Skeletal muscle satellite cell (primary cell): ENCODE results near the gene MMD.

ENCODE experiments used
- H3K27me3 ChIP-seq: 2 replicates; pipeline ENCODE4 v1.7.0; 2013; ENCODE audit warnings: low read length; ENCODE audit not compliant: control insufficient read depth, insufficient read depth
- H3K36me3 ChIP-seq: 2 replicates; pipeline ENCODE4 v1.7.0; 2013; ENCODE audit warnings: mild to moderate bottlenecking, control low read depth, low read length; ENCODE audit not compliant: insufficient read depth
- H3K4me1 ChIP-seq: 2 replicates; pipeline ENCODE4 v1.7.0; 2013; ENCODE audit warnings: low read length; ENCODE audit not compliant: control insufficient read depth, insufficient read depth
- H3K4me2 ChIP-seq: 2 replicates; pipeline ENCODE4 v1.7.0; 2013; ENCODE audit warnings: mild to moderate bottlenecking, low read length
- H3K4me3 ChIP-seq: 2 replicates; pipeline ENCODE4 v1.7.0; 2013; ENCODE audit warnings: low read length
- H3K9ac ChIP-seq: 2 replicates; pipeline ENCODE4 v1.7.0; 2013; ENCODE audit warnings: mild to moderate bottlenecking, low read depth, low read length, moderate library complexity
- H3K9me3 ChIP-seq: replicated peaks from 2 replicates; pipeline ENCODE4 v1.7.0; 2013; ENCODE audit warnings: mild to moderate bottlenecking, control low read depth, low read length

Gene MMD

GRCh38 chr17:55442953-55443683, 21.5 kb upstream of the MMD start:
- Histone ChIP-seq H3K4me1 (peaks cover 7% of the 10 kb centered on the region), H3K36me3 (no peaks in the 10 kb centered on the region)

DNA sequence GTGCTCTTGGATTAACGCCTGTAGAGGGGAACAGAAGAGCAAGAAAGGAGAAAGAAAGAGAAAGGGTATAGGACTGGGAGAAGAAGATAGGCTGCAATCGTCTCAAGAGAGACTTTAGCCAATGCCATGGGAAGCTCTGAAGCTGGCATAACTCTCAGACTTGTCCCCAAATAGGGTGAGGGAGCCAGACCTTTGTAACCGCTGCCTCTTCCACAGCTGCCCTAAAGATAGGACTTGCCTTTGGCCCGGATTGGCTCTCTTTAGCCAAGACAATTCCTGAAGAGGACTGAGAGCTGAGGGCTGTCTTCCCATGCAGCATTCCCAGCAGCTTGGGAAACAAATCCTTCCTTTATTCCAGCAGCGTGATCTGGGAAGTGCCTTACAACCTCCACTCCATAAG, 20.8 kb upstream of the MMD start:
- H3K36me3 ChIP-seq, result no peaks in the 10 kb centered on the region
- no peaks in the 10 kb centered on the region for H3K9me3 ChIP-seq
- no peaks in the 10 kb centered on the region for H3K27me3 ChIP-seq
- no peak overlapping the region for H3K4me3 ChIP-seq
- peaks cover 7% of the 10 kb centered on the region for H3K4me1 ChIP-seq
- H3K9ac ChIP-seq, result no peak overlapping the region
- H3K4me2 ChIP-seq, result no peak overlapping the region

More at GRCh38 chr17:55442953-55443683, 21.5 kb upstream of the MMD start:
- no peak overlapping the region for H3K4me3 ChIP-seq
- no peak overlapping the region for H3K4me2 ChIP-seq
- H3K9ac ChIP-seq, result no peak overlapping the region
- no peaks in the 10 kb centered on the region for H3K9me3 ChIP-seq
- no peaks in the 10 kb centered on the region for H3K27me3 ChIP-seq

GRCh38 chr17:55441544-55441943, 19.9 kb upstream of the MMD start:
- Histone ChIP-seq H3K9me3 (no peaks in the 10 kb centered on the region), H3K9ac (no peak overlapping the region), H3K4me3 (no peak overlapping the region), H3K27me3 (no peaks in the 10 kb centered on the region), H3K4me1 (peaks cover 7% of the 10 kb centered on the region), H3K36me3 (no peaks in the 10 kb centered on the region), H3K4me2 (no peak overlapping the region)

DNA sequence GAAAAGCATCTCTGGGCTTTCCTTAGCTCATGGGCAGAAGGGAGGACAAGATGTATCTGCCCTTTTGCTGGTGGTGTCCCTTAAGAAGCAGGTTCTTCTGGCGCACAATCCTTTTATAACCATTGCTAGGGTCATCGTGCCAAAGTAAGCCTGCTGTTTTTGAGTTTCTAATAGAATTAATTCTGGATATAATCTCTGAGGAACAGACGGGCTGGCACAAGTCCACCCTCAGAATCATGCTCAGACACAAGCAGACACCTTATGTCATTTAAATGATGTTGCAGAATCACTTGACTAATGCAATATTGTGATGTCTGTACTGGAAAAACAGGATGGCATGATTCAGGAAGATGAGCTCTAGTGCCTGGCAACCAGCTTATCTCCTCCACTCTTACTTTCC, 18.8 kb upstream of the MMD start:
- Histone ChIP-seq H3K9ac (no peak overlapping the region), H3K27me3 (no peaks in the 10 kb centered on the region), H3K4me1 (peaks cover 8% of the 10 kb centered on the region), H3K4me3 (no peak overlapping the region), H3K9me3 (no peaks in the 10 kb centered on the region), H3K4me2 (no peak overlapping the region), H3K36me3 (no peaks in the 10 kb centered on the region)

- Histone ChIP-seq H3K4me1 (peaks cover 32% of the 10 kb centered on the region), H3K4me2 (no peak overlapping the region), H3K27me3 (no peaks in the 10 kb centered on the region), H3K36me3 (no peaks in the 10 kb centered on the region), H3K9ac (no peak overlapping the region), H3K4me3 (no peak overlapping the region), H3K9me3 (no peaks in the 10 kb centered on the region)
Measured at GRCh38 chr17:55437159-55437605, 15.5 kb upstream of the MMD start.

DNA sequence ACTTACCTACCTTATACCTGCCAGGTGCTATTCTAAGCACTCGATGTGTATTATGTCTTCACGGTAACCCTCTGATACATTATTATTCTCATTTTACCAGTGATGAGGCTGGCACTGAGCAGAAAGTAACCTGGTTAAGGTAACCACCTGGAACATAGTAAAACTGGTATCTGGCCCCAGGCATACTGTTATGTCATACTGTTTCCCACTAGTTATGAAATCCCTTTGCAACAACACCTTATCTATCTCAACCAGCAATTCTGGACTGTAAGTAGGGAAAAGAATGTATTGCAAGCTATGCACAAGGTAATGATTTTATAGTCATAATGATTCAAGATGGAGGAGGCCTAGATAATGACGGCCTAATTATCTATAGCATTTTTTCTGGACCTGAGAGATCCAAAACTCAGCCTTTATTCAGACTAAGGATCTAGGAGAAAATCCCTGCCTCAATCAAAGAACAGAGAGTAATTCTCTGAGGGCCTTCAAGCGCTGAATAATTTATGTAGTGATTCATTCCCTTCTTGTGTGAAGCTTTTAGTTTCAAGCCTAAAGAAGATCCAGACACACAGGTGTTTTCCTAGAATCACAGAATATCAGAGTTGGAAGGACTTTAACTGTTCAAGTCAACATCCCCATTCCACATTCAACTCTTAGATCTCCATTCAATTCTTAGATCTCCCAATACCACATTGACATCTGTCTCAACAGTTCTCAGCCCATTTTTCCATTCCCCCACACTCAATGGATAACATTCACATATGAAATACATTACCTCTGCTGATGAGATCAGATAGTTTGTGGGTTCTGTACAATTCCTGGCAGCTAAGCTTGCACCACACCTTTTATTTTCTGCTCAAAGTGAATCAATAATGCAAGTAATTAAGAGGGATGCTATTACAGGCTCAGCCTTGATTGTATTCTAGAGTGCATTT, 14.9 kb upstream of the MMD start:
- Histone ChIP-seq H3K4me3 (no peak overlapping the region), H3K27me3 (no peaks in the 10 kb centered on the region), H3K4me1 (peaks cover 32% of the 10 kb centered on the region), H3K36me3 (no peaks in the 10 kb centered on the region), H3K9ac (no peak overlapping the region), H3K4me2 (no peak overlapping the region), H3K9me3 (no peaks in the 10 kb centered on the region)

DNA sequence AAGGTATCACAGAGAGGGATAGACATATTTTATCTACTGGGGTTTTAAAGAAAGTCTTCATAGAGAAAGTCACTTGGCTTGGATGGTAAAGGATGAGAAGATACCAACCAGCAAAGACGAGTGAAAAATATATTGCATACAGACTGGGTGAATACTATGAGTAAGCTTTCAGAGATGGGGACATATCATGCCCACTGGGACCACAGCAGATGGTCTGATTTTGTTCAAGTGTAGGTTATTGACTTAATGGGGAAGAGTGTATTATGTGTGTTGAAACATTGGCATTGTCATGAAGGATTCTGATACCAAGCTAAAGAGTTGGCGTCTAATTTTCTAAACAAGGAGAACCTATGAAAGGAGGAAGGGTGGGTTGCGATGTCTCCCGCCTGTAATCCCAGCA, 13.8 kb upstream of the MMD start:
- peaks cover 41% of the 10 kb centered on the region for H3K4me1 ChIP-seq
- no peaks in the 10 kb centered on the region for H3K27me3 ChIP-seq
- no peak overlapping the region for H3K4me2 ChIP-seq
- H3K36me3 ChIP-seq, result no peaks in the 10 kb centered on the region
- no peak overlapping the region for H3K9ac ChIP-seq
- H3K9me3 ChIP-seq, result no peaks in the 10 kb centered on the region
- H3K4me3 ChIP-seq, result no peak overlapping the region

DNA sequence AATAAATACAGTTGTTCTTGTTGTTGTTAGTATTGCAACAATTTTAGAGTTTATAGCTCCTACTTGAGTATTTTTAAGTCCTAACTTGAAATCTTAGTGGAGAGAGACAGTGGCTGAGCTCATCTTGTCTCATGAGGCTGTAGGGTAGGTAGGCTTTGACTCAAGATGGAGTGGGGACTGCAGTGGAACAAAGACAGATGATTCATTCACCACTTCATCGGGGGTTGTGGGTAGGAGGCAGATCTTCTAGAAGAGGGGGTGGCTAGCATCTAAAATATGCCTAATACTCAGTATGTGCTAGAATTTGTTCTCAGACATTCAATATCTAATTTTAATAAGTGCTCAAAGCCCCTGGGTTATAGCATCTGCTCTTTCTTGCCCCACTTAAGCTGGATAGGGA, 13.1 kb upstream of the MMD start:
- Histone ChIP-seq H3K27me3 (no peaks in the 10 kb centered on the region), H3K4me2 (no peak overlapping the region), H3K9ac (no peak overlapping the region), H3K9me3 (no peaks in the 10 kb centered on the region), H3K4me1 (peaks cover 41% of the 10 kb centered on the region), H3K4me3 (no peak overlapping the region), H3K36me3 (no peaks in the 10 kb centered on the region)

GRCh38 chr17:55433629-55434422, 12.2 kb upstream of the MMD start:
- no peaks in the 10 kb centered on the region for H3K36me3 ChIP-seq
- H3K9me3 ChIP-seq, result no peaks in the 10 kb centered on the region
- peak overlapping the region; percentile 29 for H3K9ac ChIP-seq
- H3K27me3 ChIP-seq, result no peaks in the 10 kb centered on the region
- peaks cover 41% of the 10 kb centered on the region for H3K4me1 ChIP-seq
- peak overlapping the region; percentile 45 for H3K4me2 ChIP-seq
- no peak overlapping the region for H3K4me3 ChIP-seq

- Histone ChIP-seq H3K4me3 (no peak overlapping the region), H3K27me3 (no peaks in the 10 kb centered on the region), H3K4me2 (peak overlapping the region; percentile 45), H3K9ac (peak overlapping the region; percentile 29), H3K36me3 (no peaks in the 10 kb centered on the region), H3K4me1 (peaks cover 41% of the 10 kb centered on the region), H3K9me3 (no peaks in the 10 kb centered on the region)
Measured at GRCh38 chr17:55433029-55433628, 11.5 kb upstream of the MMD start.
